ENCODE data around the gene PDXP. TPM values are rescaled to one million over a fixed set of nuclear protein-coding genes. Genes with fewer than 3 reads are reported as not detected.

Gene PDXP
- total RNA-seq, 1 donor from 2014 or later: 13.4 TPM

DNA sequence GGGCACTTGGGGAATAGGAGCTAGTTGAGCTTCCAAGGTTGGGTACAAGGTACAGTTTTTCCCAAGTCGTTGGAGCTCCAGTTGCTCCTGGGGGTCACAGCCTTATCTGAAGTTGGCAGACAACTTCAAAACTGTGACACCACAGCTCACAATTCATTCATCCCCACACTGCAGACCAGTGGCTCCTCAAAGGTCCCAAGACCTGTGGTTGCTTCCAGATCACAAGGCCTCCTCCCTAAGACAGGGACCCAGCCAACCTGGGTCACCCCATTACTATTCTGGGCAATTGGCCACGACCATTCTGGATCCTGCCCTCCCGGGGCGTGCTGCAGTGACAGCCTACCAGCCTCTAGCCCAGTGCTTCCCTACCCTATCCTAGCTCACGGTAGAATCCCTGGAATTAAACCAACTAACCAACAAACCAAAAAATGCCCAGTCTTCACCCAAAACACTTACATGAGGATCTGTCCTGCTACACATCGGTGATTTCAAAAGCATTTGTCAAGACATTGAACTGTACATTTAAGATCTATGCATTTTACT, 862 bp upstream of the PDXP start:
- Mint-ChIP-seq H3K36me3 (ENCODE audit: low read depth, unreplicated experiment) (no peaks in the 10 kb centered on the region), H3K9me3 (ENCODE audit: unreplicated experiment) (no peaks in the 10 kb centered on the region), H3K4me1 (ENCODE audit: unreplicated experiment) (peaks cover 14% of the 10 kb centered on the region), H3K27me3 (ENCODE audit: unreplicated experiment) (peaks cover 11% of the 10 kb centered on the region), H3K4me3 (ENCODE audit: unreplicated experiment) (peak overlapping the region; percentile 94), H3K27ac (ENCODE audit: unreplicated experiment) (peak overlapping the region; percentile 84)
- no peak for DNase-seq (ENCODE audit: low spot score)
- TF ChIP-seq, protein P1, sequence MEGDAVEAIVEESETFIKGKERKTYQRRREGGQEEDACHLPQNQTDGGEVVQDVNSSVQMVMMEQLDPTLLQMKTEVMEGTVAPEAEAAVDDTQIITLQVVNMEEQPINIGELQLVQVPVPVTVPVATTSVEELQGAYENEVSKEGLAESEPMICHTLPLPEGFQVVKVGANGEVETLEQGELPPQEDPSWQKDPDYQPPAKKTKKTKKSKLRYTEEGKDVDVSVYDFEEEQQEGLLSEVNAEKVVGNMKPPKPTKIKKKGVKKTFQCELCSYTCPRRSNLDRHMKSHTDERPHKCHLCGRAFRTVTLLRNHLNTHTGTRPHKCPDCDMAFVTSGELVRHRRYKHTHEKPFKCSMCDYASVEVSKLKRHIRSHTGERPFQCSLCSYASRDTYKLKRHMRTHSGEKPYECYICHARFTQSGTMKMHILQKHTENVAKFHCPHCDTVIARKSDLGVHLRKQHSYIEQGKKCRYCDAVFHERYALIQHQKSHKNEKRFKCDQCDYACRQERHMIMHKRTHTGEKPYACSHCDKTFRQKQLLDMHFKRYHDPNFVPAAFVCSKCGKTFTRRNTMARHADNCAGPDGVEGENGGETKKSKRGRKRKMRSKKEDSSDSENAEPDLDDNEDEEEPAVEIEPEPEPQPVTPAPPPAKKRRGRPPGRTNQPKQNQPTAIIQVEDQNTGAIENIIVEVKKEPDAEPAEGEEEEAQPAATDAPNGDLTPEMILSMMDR (IDR thresholded peaks at IDR 0.05; ENCODE audit: unreplicated experiment): no peak

DNA sequence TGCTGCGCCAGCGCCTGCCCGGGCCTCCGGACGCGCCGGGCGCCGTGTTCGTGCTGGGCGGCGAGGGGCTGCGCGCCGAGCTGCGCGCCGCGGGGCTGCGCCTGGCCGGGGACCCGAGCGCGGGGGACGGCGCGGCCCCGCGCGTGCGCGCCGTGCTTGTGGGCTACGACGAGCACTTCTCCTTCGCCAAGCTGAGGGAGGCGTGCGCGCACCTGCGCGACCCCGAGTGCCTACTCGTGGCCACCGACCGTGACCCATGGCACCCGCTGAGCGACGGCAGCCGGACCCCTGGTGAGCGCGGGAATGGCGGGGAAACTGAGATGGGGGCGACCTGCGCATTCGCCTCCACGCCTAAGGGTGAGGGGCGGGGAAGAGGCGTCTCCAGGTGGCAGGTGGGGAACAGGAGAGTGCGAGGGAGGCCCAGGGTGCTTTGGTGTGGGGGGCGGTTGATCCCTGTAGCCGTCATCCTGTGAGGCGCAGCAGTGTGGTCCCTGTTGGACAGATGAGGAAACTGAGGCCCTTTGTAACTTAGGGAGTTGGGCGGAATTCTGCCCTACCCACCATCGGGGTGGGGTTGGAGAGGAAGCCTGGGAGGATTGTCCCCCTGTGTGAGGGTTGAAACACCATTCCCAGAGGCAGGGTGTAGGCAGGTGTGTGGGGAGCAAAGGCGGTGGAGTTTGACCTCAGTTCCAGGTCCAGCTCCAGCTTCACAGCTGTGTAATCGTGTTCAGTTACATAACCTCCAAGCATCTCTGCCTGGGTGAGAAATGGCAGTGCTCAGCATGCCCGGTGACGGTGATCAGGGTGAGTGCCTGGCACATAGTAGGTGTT, 758 bp downstream of the PDXP start:
- H3K4me1 Mint-ChIP-seq (ENCODE audit: unreplicated experiment): peaks cover 14% of the 10 kb centered on the region
- TF ChIP-seq, protein P1 (IDR thresholded peaks at IDR 0.05; ENCODE audit: unreplicated experiment): no peak
- H3K4me3 Mint-ChIP-seq (ENCODE audit: unreplicated experiment): peak overlapping the region; percentile 90
- H3K9me3 Mint-ChIP-seq (ENCODE audit: unreplicated experiment): no peaks in the 10 kb centered on the region
- no peaks in the 10 kb centered on the region for H3K36me3 Mint-ChIP-seq (ENCODE audit: low read depth, unreplicated experiment)
- H3K27me3 Mint-ChIP-seq (ENCODE audit: unreplicated experiment): peaks cover 11% of the 10 kb centered on the region
- DNase-seq (ENCODE audit: low spot score): no peak
- H3K27ac Mint-ChIP-seq (ENCODE audit: unreplicated experiment): no peak overlapping the region

DNA sequence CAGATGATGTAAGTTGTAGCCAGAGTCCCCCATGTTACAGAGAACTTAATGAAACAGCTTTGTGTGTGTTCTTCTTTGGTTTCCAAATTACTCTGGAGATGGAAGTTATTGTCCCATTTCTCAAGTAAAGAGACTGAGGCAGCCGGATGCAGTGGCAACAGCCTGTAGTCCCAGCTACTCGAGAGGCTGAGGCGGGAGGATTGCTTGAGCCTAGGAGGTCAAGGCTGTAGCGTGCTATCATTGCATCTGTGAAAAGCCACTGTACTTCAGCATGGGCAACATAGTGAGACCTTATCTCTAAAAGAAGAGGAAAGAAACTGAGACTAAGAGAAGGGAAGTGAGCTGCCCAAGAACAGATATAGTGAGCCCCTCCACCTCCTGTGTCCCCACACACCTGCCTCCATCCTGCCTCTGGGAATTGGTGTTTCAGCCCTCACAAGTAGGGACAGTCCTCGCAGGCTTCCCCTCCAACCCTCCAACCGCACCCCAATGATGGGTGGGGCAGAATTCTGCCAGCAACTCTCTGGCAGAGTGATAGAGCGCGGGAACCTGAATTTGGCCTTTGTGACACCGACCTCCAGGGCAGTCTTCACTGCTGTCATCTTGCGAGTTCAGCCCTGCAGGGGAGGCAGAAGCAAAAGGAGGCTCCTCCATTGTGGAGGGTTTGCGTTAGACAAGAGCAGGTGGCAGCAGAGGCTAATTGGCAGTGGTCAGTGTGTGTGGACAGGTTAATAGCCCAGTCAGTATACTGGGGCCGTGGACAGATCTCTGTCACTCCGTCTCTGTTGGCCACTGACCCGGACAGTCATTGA, 1.6 kb downstream of the PDXP start:
- H3K4me3 Mint-ChIP-seq (ENCODE audit: unreplicated experiment): peak overlapping the region; percentile 90
- H3K4me1 Mint-ChIP-seq (ENCODE audit: unreplicated experiment): peaks cover 14% of the 10 kb centered on the region
- no peaks in the 10 kb centered on the region for H3K36me3 Mint-ChIP-seq (ENCODE audit: low read depth, unreplicated experiment)
- H3K27ac Mint-ChIP-seq (ENCODE audit: unreplicated experiment): no peak overlapping the region
- no peak for DNase-seq (ENCODE audit: low spot score)
- no peaks in the 10 kb centered on the region for H3K9me3 Mint-ChIP-seq (ENCODE audit: unreplicated experiment)
- peaks cover 11% of the 10 kb centered on the region for H3K27me3 Mint-ChIP-seq (ENCODE audit: unreplicated experiment)
- TF ChIP-seq, protein P1 (IDR thresholded peaks at IDR 0.05; ENCODE audit: unreplicated experiment): no peak

DNA sequence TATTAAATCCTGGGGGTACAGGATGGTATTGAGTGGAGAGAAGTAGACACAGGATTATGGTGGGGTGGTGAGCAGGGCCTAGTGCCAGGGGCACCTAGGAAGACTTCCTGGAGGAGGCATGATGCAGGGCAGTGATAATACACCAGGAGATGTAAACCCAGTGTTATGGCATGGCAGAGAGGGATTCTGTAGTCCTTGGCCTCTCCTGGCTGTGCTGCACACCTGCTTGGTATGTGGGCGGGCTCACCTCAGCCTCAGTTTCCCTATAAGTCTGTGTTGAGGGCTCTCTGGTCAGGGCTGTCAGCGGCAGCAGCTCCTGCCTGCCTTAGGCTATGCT, 2.2 kb downstream of the PDXP start:
- peaks cover 11% of the 10 kb centered on the region for H3K27me3 Mint-ChIP-seq (ENCODE audit: unreplicated experiment)
- no peaks in the 10 kb centered on the region for H3K9me3 Mint-ChIP-seq (ENCODE audit: unreplicated experiment)
- peak overlapping the region; percentile 67 for H3K4me3 Mint-ChIP-seq (ENCODE audit: unreplicated experiment)
- no peaks in the 10 kb centered on the region for H3K36me3 Mint-ChIP-seq (ENCODE audit: low read depth, unreplicated experiment)
- DNase-seq (ENCODE audit: low spot score): no peak
- H3K27ac Mint-ChIP-seq (ENCODE audit: unreplicated experiment): no peak overlapping the region
- TF ChIP-seq, protein P1 (IDR thresholded peaks at IDR 0.05; ENCODE audit: unreplicated experiment): no peak
- H3K4me1 Mint-ChIP-seq (ENCODE audit: unreplicated experiment): peaks cover 14% of the 10 kb centered on the region
